Stimulated activated CD8-positive, alpha-beta memory T cell treated with anti-CD3 and anti-CD28 coated beads, Interleukin-4, amount 100 ng/mL, for 24 hours (primary cell): Measurements from ENCODE around the gene NDUFA8.

Experiments
- DNase-seq: peaks from one replicate; pipeline ENCODE4 v3.0.0-alpha.2; 2020; ENCODE audit warnings: low read depth

NDUFA8 gene

GRCh38 chr9:122184551-122184950, 25.0 kb upstream of the NDUFA8 start:
- no peak for DNase-seq

DNA sequence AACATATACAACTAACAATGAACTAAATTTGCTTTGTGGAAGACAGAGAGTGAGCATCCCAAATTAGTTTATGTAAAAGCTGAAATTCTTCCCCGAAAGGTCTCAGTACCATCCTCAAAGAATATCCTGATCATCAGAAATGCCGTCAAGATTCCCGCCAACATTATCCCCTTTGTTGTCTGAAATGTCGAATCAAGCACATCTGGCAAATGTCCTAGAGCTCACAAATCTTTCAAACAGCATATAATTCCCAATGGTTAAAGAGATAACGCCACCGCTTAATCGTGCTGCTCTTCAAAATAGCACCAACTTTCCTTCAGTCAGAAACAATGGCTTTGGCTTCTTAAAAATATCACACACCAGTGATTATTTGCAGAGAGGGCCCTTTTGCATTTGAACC, 23.9 kb upstream of the NDUFA8 start:
- DNase-seq: no peak

- no peak for DNase-seq
These were observed 21.1 kb upstream of the NDUFA8 start for GRCh38 chr9:122180633-122181032.

DNA sequence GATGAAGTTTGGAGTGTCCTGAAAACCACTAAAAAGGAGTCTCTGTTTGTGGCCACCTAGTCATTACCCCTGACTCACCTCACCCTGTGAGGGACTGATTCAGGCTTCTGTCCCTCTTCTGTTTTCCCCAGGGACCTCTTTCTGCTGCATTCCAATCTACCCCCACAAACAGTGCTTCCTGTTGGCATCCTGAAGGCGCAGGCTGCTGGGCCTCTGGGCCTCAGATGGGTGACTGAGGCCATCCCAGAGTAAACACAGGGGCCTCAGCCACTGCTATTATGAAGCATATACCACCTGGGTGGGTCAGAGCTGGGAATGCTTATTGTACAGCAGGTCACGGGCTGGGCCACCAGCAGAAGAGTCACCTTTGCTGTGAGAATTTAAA, 20.1 kb upstream of the NDUFA8 start:
- DNase-seq: no peak

DNA sequence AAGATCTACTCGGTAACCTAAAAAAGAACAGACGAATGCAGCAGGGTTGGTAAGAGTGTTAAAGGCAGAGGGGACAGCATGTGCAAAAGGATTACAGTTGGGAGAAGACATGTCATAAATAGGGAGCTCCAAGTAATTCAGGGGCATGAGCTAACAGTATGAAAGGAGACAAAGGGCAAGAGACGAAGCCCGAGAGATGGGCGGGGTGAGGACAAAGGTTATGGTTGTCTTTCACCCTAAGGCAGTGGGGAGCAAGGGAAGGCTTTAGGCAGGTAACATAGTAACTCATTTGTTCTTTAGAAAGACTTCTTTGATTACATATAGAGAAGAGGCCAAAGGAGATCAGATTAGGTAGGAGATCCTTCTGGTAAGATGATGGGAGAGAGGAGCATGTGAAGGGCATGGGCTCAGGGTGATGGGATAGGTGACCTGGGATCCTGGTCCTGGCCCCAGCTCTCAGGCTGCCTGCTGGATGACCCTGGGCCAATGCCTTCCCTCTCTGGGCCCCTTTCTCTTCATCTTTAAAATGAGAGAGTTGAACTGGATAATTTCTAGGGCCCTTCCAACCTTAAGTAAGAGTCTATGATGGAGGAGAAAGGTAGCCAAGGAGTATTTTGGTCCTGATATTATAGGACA, 19.6 kb upstream of the NDUFA8 start:
- no peak for DNase-seq

DNA sequence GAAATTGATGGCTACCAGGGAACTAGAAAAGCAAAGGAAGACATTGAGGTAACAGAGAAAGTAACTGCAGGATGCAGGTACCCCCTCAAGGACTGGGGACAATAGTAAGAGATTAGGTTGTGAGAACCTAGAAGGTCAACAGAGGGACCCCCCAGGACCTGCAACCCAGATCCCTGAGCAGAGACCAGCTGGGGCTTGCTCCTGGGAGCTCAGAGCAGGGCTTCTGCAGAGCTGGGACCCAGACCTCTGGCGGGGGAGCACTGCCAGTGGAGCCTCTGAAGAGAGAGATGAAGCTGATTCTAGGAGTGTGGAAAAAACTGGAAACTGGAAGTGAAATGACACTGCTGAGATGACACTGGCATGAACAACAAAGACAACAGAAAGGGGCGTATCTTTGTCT, 17.3 kb upstream of the NDUFA8 start:
- no peak for DNase-seq

DNA sequence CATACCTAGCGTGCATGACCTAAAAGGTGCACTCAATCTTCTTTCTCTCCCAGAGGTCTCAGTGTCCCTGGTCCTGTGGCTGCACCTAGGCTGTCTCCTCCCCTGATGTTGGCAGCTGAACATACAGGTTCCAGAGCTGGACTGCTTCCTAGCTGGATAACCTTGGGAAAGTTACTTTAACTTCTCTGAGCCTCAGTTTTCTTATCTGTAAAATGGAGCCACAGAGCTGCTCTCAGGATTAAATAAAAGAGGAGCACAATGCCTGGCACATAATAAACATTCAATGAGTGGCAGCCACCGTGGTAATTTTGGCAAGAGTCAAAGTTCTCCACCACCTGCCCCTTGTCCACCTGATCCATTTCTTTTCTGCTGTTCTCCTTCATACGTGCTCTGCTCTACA, 14.1 kb upstream of the NDUFA8 start:
- DNase-seq: no peak

- no peak for DNase-seq
These were observed 12.6 kb upstream of the NDUFA8 start for GRCh38 chr9:122172131-122172530.

DNA sequence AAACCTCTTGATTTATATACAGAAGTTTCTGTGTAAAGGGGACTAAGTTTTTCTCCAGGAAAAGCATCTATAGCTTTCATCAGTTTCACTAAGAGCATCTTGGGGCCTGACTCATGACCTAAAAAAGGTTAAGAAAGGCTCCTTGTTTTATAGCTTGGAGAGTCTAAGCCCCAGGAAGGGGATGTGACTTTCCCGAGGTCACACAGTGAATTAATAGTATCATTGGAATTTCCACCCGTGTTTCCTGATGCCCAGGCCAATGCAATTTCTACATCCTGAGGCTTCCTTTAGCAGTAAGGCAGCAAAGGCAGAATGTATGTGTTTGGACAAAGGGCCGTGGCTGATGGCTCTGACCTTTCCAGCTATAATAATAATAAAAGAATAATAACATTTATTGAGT, 8.8 kb upstream of the NDUFA8 start:
- DNase-seq: no peak

- DNase-seq: no peak
These were observed 4.7 kb upstream of the NDUFA8 start for GRCh38 chr9:122164286-122164685.

GRCh38 chr9:122162415-122162814, 2.8 kb upstream of the NDUFA8 start:
- no peak for DNase-seq

DNA sequence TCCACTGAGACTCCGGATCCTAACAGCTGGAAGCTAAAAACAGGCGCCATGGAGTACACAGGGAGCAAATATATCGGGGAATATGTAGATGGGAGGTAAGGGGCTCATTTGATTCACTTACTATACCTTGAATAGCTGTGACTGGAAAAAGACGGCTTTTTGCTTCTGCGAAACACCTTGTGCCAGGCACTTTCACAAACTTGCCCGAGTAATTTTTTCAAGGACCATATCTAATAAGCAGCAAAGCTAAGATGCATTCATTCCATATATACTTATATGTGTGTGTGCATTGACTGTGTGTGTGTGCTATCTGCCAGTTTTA, 307 bp upstream of the NDUFA8 start:
- no peak for DNase-seq

DNA sequence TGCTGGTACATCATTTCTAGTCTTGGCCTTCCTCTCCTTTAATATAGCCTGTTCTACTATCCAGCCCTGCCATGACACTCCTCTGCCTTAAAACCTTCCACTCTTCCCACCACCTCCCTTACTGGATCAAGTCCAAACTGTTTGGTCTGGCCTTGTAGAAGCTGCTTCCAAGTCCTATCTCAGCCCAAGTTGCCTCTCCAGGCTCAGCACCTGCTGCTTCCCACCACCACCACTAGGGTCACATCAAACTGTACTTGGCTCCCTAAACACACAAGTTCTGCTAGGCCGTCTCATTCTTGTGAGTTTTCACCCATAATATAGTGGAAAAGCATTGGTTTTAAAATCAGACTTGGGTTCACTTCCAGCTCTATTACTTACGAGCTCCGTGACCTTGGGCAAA, 1.4 kb downstream of the NDUFA8 start:
- no peak for DNase-seq

DNA sequence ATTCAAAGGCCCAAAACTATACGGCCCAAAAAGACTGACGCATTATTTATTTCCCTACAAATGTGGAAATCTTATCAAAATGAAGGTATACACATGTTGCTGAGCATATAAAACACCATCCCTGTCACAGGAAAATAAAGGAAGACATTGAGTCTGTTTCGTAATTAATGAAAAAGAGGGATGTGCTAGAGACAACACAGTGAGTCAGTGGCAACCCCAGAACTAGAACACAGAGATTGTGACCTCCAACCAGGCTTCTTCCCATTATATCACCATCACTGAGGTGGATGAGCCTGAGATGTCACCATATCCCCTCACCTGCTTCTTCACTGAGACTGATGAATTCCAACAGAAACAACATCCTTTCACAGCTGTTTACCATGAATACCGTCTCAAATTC, 3.8 kb downstream of the NDUFA8 start:
- DNase-seq: no peak

GRCh38 chr9:122151267-122151828, 8.2 kb downstream of the NDUFA8 start:
- no peak for DNase-seq

DNA sequence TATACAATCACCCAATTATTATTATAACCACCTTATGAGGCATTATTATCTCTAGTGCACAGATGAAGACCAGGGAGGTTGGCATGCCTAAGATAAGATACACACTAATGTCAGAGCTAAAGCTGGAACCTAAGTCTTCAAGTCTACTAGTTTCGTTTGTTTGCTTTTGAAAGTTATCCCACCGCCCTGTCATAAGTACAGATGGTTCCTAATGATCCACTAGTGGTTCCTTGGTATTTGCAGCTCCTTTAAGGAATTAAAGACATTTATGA, 14.1 kb downstream of the NDUFA8 start:
- DNase-seq: no peak

- DNase-seq: no peak
These were observed 14.6 kb downstream of the NDUFA8 start for GRCh38 chr9:122144836-122145591.

DNA sequence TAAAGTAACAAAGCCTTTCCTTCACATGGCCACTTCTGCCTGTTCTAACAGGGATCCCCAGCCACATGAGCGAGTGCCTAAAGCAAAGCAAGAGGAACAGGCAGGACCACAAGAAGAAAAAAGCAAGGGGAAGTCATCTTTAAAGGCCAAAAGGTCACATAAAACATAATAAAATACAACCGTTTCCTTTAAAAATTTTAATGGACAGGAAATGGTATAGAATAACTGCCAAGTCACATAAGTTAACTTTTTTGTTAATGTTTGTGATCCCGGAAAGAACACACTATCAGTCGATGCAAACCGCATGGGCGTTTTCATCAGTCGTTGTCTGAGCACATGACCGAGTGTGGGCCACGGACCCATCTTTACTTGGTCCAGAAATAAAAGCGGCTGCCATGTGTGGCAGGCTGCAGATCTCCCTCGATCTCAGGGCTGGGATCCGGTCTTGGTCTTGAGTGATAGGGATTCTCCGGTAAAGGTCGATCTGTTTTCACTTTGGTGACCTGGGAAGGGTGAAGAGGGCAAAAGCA, 15.6 kb downstream of the NDUFA8 start:
- DNase-seq: no peak

DNA sequence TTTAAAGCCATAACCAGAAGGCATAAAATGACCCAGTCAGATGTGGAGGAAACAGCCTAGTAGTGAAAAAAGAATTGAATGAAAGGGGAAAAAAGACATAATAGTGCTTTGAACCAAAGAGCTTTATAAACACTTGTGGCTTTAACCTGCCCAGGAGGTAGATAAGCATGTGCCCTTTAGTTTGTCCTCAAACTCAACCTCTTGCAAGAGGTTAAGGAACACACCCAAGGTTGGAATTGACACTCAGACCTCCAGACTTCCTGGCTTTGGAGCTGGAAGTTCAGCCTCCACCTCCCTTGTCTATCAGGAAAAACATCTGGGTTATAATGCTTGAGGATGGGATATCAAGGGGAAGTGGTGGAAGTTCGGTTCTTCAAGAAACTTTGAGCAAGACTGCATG, 16.3 kb downstream of the NDUFA8 start:
- no peak for DNase-seq

DNA sequence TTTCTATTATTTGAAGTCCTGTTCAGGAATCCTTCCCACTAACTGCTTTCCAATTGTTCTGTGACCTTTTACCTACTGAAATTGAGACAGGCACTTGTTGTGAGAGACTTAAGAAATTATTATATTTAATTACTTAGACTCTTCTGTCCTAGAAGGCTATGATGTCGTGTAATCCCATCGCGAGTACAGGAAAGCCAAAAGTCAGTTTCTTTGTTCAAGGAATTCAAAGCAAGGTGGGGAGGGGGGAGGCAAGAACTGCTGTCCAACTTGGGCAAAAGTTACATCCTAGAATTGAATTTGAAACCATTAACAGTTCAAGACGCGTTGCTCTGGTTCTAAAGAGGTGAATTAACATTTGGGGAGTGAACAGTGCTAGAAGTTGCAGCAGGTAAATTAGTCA, 17.9 kb downstream of the NDUFA8 start:
- DNase-seq: no peak

- DNase-seq: no peak
These were observed 19.0 kb downstream of the NDUFA8 start for GRCh38 chr9:122140368-122141193.

DNA sequence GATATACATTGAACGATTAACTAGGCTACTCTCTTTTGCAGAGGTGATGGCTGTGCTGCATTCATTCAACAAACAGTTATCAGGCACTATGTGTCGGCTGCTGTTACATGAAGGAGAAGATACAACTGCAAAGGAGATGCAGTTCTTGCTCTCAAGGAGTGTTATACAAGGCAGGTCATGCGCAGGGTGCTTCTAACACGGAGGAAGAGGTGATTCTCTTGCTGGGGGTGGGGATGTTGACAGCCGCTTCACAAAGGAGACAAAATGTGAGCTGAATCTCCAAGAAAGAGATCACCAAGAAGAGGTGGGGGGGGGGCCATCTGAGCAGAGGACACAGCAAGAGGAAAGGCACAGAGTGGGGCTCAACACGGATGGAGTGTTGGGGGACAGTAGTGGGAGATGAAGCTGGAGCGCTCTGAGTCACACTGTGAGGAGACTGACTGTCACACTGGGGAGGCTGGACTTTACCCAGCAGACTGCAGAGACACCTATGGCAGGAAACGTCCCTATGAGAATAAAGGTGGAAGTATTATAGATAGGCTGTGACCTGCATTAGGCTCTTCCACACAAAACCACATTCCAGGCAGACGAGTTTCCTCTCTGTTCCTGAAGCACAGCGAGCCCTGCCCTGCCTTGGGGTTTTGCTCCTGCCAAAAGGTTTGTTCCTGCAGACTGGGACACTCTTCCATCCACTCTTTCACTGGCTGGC, 20.9 kb downstream of the NDUFA8 start:
- no peak for DNase-seq

DNA sequence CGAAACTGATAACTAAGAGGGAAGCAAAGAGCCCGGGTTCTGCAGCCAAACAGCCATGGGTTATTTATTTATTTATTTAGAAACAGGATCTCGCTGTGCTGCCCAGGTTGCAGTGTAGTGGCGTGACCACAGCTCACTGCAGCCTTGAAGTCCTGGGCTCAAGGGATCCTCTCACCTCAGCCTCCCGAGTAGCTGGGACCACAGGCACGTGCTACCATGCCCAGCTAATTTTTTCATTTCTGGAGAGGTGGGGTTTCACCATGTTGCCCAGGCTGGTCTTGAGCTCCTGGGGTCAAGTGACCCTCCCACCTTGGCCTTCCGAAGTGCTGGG, 24.1 kb downstream of the NDUFA8 start:
- DNase-seq: no peak
